ENCODE results near the gene STMN1.

GRCh38 chr1:25898223-25899015, 7.8 kb downstream of the STMN1 start:
- TF ChIP-seq, protein P1, sequence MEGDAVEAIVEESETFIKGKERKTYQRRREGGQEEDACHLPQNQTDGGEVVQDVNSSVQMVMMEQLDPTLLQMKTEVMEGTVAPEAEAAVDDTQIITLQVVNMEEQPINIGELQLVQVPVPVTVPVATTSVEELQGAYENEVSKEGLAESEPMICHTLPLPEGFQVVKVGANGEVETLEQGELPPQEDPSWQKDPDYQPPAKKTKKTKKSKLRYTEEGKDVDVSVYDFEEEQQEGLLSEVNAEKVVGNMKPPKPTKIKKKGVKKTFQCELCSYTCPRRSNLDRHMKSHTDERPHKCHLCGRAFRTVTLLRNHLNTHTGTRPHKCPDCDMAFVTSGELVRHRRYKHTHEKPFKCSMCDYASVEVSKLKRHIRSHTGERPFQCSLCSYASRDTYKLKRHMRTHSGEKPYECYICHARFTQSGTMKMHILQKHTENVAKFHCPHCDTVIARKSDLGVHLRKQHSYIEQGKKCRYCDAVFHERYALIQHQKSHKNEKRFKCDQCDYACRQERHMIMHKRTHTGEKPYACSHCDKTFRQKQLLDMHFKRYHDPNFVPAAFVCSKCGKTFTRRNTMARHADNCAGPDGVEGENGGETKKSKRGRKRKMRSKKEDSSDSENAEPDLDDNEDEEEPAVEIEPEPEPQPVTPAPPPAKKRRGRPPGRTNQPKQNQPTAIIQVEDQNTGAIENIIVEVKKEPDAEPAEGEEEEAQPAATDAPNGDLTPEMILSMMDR (IDR thresholded peaks at IDR 0.05) = no peak
- no peak for TF ChIP-seq POLR2A (IDR thresholded peaks at IDR 0.05)
